Activated T-helper 1 cell treated with Interleukin-2 at 50 U/mL for 16 hours (primary cell): Measurements from ENCODE around the gene CEACAM19.
"Not testable (repeated sequence)": the region's sequence is repeated elsewhere in the genome, so short reads cannot be mapped to it uniquely, and the experiment has no call there.

Experiments
- DNase-seq: peaks from one replicate; pipeline ENCODE4 v3.0.0-alpha.2; 2020; ENCODE audit warnings: low read depth

Gene CEACAM19

DNA sequence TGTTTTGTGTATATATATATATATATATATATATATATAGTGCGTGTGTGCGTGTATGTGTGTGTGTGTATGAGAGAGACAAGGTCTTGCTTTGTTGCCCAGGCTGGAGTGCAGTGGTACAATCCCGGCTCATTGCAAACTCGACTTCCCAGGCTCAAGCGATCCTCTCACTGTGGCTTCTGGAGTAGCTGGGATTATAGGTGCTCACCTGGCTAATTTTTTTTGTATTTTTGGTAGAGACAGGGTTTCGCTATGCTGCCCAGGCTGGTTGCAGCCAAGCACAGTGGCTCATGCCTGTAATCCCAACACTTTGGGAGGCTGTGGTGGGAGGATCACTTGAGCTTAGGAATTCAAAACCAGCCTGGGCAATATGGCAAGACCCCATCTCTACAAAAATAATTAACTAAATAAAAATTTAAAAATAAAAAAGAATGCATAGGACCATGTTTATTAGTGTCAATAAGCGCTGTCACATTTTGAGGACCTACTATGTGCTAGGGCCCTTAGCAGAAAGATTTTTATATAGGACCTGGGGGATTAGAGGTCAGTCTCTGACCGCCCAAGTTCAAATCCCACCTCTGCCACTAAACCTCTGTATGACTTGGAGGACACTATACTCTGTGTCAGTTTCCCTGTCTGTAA, 25.8 kb upstream of the CEACAM19 start:
- no peak for DNase-seq

DNA sequence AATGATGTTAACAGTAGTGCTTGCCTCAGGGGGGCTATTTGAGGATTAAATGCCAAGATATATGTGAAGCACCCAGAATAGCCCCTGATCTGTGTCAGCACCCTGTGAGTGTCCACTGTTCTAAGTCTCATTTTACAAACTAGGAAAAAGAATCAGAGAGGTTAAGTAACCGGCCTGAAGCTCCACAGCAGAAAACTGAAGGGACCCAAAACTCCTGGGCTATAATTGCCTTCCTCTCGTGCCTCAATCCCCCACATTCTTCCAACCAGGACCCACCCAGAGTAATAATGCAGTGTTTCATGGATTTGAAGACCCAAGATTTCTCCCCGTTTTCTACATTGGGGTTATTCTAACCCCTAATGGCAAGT, 25.2 kb upstream of the CEACAM19 start:
- no peak for DNase-seq

GRCh38 chr19:44647144-44647543, 24.1 kb upstream of the CEACAM19 start:
- no peak for DNase-seq

DNA sequence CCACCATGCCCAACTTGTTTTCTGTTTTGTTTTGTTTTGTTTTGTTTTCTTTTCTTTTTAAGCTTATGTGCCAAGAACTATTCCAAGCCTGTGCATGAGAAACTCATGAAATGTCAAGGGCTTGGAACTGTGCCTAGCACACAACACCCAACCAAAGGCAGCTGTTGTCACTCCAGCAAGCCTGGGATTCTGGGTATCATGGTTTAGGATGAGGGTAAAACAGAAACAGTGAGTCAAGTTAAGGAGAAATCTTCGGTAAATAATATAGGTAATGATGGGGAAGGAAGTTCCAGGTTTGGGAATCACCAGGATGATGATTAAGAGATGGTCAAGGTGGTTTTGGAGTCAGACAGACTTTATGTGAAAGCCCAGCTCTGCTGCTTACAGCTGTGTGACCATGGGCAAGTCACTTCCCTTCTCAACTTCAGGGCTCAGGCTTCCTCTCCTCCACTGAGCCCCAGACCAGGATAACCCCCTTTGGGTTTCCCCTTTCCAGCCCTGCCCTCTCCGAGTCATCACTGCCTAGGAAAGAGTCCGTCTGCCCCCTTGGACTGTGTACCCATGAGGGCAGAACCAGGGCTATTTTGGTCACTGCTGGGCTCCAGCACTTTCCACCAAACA, 22.5 kb upstream of the CEACAM19 start:
- no peak for DNase-seq

DNA sequence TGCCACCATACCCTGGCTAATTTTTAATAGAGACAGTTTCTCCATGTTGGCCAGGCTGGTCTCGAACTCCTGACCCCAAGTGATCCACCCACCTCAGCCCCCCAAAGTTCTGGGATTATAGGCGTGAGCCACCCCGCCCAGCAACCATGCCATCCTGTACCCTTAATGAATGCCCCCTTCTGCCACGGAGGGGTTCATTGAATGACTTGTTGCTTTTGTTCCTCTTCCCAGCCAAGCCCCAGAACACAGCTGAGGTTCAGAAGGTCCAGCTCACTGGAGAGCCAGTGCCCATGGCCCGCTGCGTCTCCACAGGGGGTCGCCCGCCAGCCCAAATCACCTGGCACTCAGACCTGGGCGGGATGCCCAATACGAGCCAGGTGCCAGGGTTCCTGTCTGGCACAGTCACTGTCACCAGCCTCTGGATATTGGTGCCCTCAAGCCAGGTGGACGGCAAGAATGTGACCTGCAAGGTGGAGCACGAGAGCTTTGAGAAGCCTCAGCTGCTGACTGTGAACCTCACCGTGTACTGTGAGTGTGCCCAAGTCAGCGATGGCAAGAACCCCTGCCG, 21.6 kb upstream of the CEACAM19 start:
- no peak for DNase-seq

GRCh38 chr19:44653343-44653742, 17.9 kb upstream of the CEACAM19 start:
- no peak for DNase-seq

DNA sequence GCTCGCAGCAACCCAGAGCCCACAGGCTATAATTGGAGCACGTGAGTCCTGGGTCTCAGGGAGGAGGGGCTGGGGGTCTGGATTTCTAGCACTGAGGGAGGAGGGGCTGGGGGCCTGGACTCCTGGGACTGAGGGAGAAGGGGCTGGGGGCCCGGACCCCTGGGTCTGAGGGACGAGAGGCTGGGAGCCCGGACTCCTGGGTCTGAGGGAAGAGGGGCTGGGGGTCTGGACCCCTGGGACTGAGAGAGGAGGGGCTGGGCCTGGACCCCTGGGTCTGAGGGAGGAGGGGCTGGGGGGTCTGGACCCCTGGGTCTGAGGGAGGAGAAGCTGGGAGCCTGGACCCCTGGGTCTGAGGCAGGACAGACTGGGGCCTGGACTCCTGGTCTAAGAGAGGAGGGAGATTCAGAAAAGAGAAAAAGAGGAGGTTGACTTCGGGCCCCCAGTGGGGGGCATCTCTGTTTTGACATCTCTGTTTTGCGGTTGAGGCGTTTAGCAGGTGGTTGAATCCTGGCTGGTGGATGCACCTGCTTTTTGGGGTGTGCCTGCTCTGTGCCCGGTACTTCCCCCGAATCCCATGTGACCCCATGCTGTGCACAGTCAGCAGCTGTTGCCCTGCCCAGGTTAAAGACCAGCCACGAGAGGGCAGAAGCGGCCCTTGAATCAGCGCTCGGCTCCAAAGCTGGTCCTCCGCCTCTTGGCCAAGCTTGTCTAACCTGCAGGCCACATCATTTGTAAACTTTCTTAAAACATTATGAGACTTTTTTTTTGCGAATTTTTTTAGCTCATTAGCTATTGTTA, 17.1 kb upstream of the CEACAM19 start:
- peak; percentile 30 for DNase-seq

DNA sequence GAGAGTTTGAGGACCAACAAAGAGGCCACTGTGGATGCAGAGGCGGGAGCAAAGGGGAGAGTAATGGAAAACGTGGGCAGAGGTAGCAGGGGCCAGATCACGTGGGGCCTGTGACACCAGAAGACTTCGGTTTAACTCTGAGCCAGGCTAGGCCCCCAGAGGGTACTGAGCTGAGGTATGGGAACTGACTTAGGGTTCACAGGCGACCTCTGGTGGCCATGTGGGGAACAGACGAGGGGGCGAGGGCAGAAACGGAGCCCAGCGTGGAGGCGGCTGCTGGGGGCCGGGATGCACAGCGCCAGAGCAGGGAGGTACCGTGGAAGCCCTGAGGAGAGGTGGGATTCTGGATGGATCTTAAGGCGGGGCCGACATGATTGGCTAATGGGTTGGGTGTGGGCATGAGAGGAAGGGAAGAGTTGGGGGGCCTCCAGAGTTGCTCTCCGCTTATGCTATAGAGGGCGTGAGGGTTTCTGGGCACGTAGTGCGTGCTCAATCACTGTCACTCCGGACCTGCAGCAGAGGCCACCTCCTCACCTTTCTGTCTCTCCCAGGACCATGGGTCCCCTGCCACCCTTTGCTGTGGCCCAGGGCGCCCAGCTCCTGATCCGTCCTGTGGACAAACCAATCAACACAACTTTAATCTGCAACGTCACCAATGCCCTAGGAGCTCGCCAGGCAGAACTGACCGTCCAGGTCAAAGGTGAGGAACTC, 13.9 kb upstream of the CEACAM19 start:
- DNase-seq = peak; percentile 23

DNA sequence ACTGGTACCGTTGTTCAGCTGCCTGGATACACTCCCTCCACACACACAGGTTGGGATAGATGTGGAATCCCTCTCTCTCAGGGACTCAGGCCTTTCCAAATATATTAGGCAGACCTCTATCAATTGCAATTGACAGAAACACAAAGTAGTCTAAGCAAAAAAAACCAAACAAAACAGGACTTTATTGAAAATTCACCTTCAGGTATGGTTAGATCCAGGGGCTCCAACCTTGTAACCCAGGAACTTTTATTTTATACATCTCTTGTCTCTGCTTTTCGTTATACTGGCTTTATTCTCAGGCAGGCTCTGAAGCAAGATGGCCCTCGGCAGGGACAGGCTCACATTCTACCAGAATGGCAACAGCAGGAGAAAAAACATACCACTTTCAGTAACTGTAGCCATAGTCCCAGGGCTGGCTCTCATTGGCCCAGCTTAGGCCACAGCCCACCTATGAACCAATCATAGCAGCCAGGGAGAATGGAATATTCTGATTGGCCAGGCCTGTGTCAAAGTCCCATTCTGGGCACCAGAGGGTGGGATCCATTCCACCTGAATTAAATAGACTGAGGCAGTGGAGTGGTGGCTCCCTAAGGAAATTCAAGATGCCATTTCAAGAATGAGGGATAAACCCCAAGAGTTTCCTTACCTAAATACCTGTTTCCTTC, 13.1 kb upstream of the CEACAM19 start:
- DNase-seq = no peak

GRCh38 chr19:44660081-44660480, 11.2 kb upstream of the CEACAM19 start:
- no peak for DNase-seq

DNA sequence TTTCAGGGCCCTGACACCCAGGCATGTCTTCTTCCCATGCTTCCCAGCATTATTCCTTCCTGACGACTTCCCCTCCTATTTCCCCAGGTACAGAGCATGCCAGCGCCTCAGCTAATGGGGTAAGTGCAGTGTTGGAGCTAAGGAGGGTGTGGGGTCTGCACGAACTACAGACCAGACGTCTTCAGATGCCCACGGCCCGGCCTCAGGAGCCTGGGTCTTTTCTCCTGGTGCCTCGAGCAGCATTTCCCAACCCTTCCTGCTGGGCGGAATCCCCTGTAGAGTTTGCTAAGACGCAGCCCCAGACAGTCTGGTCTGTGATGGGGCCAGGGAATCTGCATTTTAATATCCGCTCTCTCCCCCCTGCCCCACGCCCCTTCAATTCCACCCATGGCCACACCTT, 10.1 kb upstream of the CEACAM19 start:
- DNase-seq = no peak

DNA sequence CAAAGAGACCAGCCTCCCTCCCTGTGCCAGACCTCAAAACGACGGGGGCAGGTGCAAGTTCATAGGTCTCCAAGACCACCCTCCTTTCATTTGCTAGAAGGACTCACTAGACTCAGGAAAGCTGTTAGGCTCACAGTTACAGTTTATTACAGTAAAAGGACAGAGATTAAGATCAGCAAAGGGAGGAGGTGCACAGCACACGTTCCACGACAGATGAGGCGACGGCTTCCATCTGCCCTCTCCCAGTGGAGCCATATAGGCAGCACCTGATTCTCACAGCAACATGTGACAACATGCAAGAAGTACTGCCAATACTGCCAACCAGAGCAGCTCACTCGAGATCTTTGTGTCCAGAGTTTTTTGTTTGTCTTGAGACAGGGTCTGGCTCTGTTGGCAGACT, 9.4 kb upstream of the CEACAM19 start:
- DNase-seq = no peak

GRCh38 chr19:44662691-44663385, 8.4 kb upstream of the CEACAM19 start:
- DNase-seq = no peak

DNA sequence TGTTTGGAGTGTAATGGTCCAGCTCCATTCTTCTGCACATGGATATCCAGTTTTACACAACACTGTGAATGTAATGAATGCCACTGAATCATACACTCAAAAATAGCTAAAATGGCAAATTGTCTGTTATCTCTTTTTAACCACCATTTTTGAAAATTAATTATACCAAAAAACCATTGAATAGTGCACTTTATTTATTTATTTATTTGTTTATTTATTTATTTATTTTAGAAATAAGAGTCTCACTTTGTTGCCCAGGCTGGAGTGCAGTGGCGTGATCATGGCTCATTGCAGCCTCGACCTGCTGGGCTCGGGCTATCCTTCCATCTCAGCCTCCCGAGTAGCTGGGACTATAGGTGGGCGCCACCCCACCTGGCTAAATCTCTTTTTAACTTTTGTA, 7.3 kb upstream of the CEACAM19 start:
- DNase-seq = no peak

GRCh38 chr19:44664976-44665375, 6.3 kb upstream of the CEACAM19 start:
- no peak for DNase-seq

GRCh38 chr19:44666852-44667556, 4.3 kb upstream of the CEACAM19 start:
- no peak for DNase-seq

- no peak for DNase-seq
Observed at GRCh38 chr19:44668985-44669764, 2.1 kb upstream of the CEACAM19 start.

- not testable (repeated sequence) for DNase-seq
Observed at GRCh38 chr19:44670027-44670426, 1.3 kb upstream of the CEACAM19 start.

GRCh38 chr19:44672226-44672625, 944 bp downstream of the CEACAM19 start:
- no peak for DNase-seq

DNA sequence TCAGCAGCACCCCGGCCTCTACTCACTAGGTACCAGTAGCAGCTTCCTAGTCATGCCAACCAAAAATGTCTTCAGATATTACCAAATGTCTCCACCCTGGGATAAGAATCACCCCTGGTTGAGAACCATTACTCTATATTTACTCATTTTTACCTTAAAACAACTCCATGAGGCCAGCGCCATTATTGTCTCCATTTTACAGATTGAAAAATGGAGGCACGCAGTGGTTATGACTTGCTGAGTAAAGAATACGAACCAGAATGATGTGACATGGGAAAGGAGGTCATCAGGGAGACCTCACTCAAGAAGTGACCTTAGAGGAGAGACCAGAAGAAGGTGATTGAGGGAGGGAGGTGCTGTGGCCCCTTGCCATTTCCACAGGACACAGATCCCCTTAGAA, 2.2 kb downstream of the CEACAM19 start:
- no peak for DNase-seq
